Naive thymus-derived CD4-positive, alpha-beta T cell (primary cell): Measurements from ENCODE around the gene IL1RN. TPM values are rescaled to one million over a fixed set of nuclear protein-coding genes. Genes with fewer than 3 reads are reported as not detected.

ENCODE experiments used
- ATAC-seq: fragments of 150-1000 bp; cut with Tn5 transposase; 2 replicates; pipeline ENCODE4 v1.10.0; 2021; ENCODE audit warnings: mild to moderate bottlenecking, moderate library complexity
- CTCF ChIA-PET: fragments of 350-600 bp; sonication (Branson Sonifier 250); formaldehyde crosslinking; loops from one replicate; lab custom pipeline; 2021; ENCODE audit warnings: antibody characterized with exemption; lab: Charles Lee
- POLR2A ChIA-PET: fragments of 350-600 bp; sonication (Branson Sonifier 250); formaldehyde crosslinking; loops from one replicate; lab custom pipeline; 2021; ENCODE audit warnings: antibody characterized with exemption, inconsistent platforms; lab: Charles Lee
- DNase-seq, 9 donors: peaks; one replicate each; pipeline versions ENCODE4 v3.0.0 to v3.0.0-alpha.2; 2020 to 2022; ENCODE audit warnings: mixed read lengths in 1 of 9
- H3K27ac ChIP-seq: one replicate; pipeline ENCODE4 v1.7.0; 2013; ENCODE audit warnings: mild to moderate bottlenecking, low read depth, low read length, moderate library complexity
- H3K27me3 ChIP-seq, 2 donors: one replicate each; pipeline ENCODE4 v1.7.0; 2013; ENCODE audit warnings: low read length in 2 of 2, mild to moderate bottlenecking in 2 of 2, moderate library complexity in 2 of 2; ENCODE audit not compliant: control insufficient read depth in 2 of 2, insufficient read depth in 2 of 2
- H3K36me3 ChIP-seq, 3 experiments: 1 replicate in 2 of 3; 2 replicates in 1 of 3; pipeline ENCODE4 v1.7.0; 2013; ENCODE audit warnings: low read length in 3 of 3, mild to moderate bottlenecking in 3 of 3, moderate library complexity in 1 of 3; ENCODE audit not compliant: insufficient read depth in 3 of 3, control insufficient read depth in 2 of 3
- H3K4me1 ChIP-seq, 2 donors: one replicate each; pipeline ENCODE4 v1.7.0; 2013; ENCODE audit warnings: low read length in 2 of 2, mild to moderate bottlenecking in 2 of 2, moderate library complexity in 1 of 2; ENCODE audit not compliant: control insufficient read depth in 2 of 2, insufficient read depth in 2 of 2
- H3K4me3 ChIP-seq: 2 replicates; pipeline ENCODE4 v1.7.0; 2013; ENCODE audit warnings: mild to moderate bottlenecking, low read length
- H3K9me3 ChIP-seq, 3 experiments: 1 replicate in 2 of 3; 2 replicates in 1 of 3; pipeline ENCODE4 v1.7.0; 2013; ENCODE audit warnings: low read length in 3 of 3; ENCODE audit not compliant: control insufficient read depth in 2 of 3
- H3K27ac Mint-ChIP-seq, 9 donors: one replicate each; pipeline ENCODE4 v1.8.0; 2020 to 2022; ENCODE audit warnings: mixed read lengths in 9 of 9, mild to moderate bottlenecking in 8 of 9, moderate library complexity in 5 of 9, inconsistent platforms in 2 of 9
- H3K27me3 Mint-ChIP-seq, 5 donors: one replicate each; pipeline ENCODE4 v1.8.0; 2021 to 2022; ENCODE audit warnings: mixed read lengths in 5 of 5, mild to moderate bottlenecking in 1 of 5
- H3K36me3 Mint-ChIP-seq, 5 donors: one replicate each; pipeline ENCODE4 v1.8.0; 2020 to 2022; ENCODE audit warnings: mixed read lengths in 5 of 5, mild to moderate bottlenecking in 3 of 5, inconsistent platforms in 1 of 5
- H3K4me1 Mint-ChIP-seq, 7 donors: one replicate each; pipeline ENCODE4 v1.8.0; 2020 to 2022; ENCODE audit warnings: mixed read lengths in 7 of 7, mild to moderate bottlenecking in 3 of 7, inconsistent platforms in 1 of 7
- H3K4me3 Mint-ChIP-seq, 10 donors: one replicate each; pipeline ENCODE4 v1.8.0; 2020 to 2022; ENCODE audit warnings: mild to moderate bottlenecking in 10 of 10, mixed read lengths in 10 of 10, moderate library complexity in 6 of 10, inconsistent platforms in 2 of 10
- H3K9me3 Mint-ChIP-seq, 11 donors: one replicate each; pipeline ENCODE4 v1.8.0; 2020 to 2022; ENCODE audit warnings: mixed read lengths in 11 of 11, mild to moderate bottlenecking in 4 of 11, inconsistent platforms in 1 of 11, moderate library complexity in 1 of 11
- intact Hi-C, 2 donors: fragments of 100-400 bp; cut with micrococcal nuclease; formaldehyde crosslinking; loops; one replicate each; pipeline ENCODE4 v1.15.1; 2023
- polyA plus RNA-seq, 2 donors: library from polyadenylated mRNA; unstranded; fragments of 300-500 nt; fragmentation: Illumina TruSeq; gene quantifications; one replicate each; pipeline ENCODE4 v1.2.3, GENCODE V29; 2021
- total RNA-seq, 6 experiments: library from RNA in 5 of 6; stranded (reverse) in 5 of 6; gene quantifications; 1 replicate in 5 of 6; 2 replicates in 1 of 6; pipeline ENCODE4 v1.2.3 and lab custom pipeline; 2021 to 2026

IL1RN gene
- total and polyA plus RNA-seq, 7 experiments from 2014 or later = 1.7 to 14.3 (median 2.3) TPM; not detected in 2

- no peaks in the 10 kb centered on the region for H3K36me3 ChIP-seq
- ChIA-PET POLR2A (no interaction called here), CTCF (interaction anchor here (1.1 kb wide), 1 partner anchor 10 kb away, joined by 3 read pairs; no protein-coding TSS in a partner anchor)
- intact Hi-C loops = no loop called here
- H3K4me1 Mint-ChIP-seq = peaks cover 0 to 13% (median 0%) of the 10 kb centered on the region in 7 donors
- no peak for ATAC-seq
- H3K27me3 ChIP-seq = no peaks in the 10 kb centered on the region
- no peak overlapping the region for H3K4me3 ChIP-seq
- DNase-seq = no peak
- H3K27ac Mint-ChIP-seq = peak overlapping the region in 1 of 9 donors; percentile 17
- no peaks in the 10 kb centered on the region for H3K36me3 Mint-ChIP-seq
- no peak overlapping the region for H3K4me3 Mint-ChIP-seq
- no peaks in the 10 kb centered on the region for H3K27me3 Mint-ChIP-seq
- peaks cover 0 to 2% (median 0%) of the 10 kb centered on the region in 11 donors for H3K9me3 Mint-ChIP-seq
- no peak overlapping the region for H3K27ac ChIP-seq
- no peaks in the 10 kb centered on the region for H3K9me3 ChIP-seq
- no peaks in the 10 kb centered on the region for H3K4me1 ChIP-seq
These were observed 4.2 kb downstream of the IL1RN start for GRCh38 chr2:113131352-113132185.

GRCh38 chr2:113132414-113133021 lies 5.1 kb downstream of the IL1RN start:
- ATAC-seq = no peak
- no peak overlapping the region for H3K27ac Mint-ChIP-seq
- peaks cover 5 to 19% (median 6%) of the 10 kb centered on the region in 7 donors for H3K4me1 Mint-ChIP-seq
- intact Hi-C loops = no loop called here
- no peaks in the 10 kb centered on the region for H3K27me3 ChIP-seq
- ChIA-PET CTCF (interaction anchor here (1.4 kb wide), 1 partner anchor 66 kb away, joined by 8 read pairs; no protein-coding TSS in a partner anchor), POLR2A (interaction anchor here (0.6 kb wide), 1 partner anchor 153 kb away, joined by 4 read pairs; no protein-coding TSS in a partner anchor)
- no peak overlapping the region for H3K27ac ChIP-seq
- no peaks in the 10 kb centered on the region for H3K27me3 Mint-ChIP-seq
- no peaks in the 10 kb centered on the region for H3K4me1 ChIP-seq
- DNase-seq = no peak
- no peak overlapping the region for H3K4me3 ChIP-seq
- H3K9me3 ChIP-seq = no peaks in the 10 kb centered on the region
- no peaks in the 10 kb centered on the region for H3K36me3 ChIP-seq
- H3K9me3 Mint-ChIP-seq = peaks cover 0 to 2% (median 0%) of the 10 kb centered on the region in 11 donors
- H3K4me3 Mint-ChIP-seq = no peak overlapping the region
- no peaks in the 10 kb centered on the region for H3K36me3 Mint-ChIP-seq

- Histone ChIP-seq H3K36me3 (no peaks in the 10 kb centered on the region), H3K4me3 (no peak overlapping the region), H3K27ac (no peak overlapping the region), H3K27me3 (no peaks in the 10 kb centered on the region), H3K4me1 (peaks cover 0 to 5% of the 10 kb centered on the region in 2 donors), H3K9me3 (no peaks in the 10 kb centered on the region)
- ATAC-seq (no peak), DNase-seq (no peak)
- H3K4me1 Mint-ChIP-seq = peaks cover 13 to 33% (median 17%) of the 10 kb centered on the region in 7 donors
- peaks cover 0 to 2% (median 0%) of the 10 kb centered on the region in 11 donors for H3K9me3 Mint-ChIP-seq
- no peak overlapping the region for H3K4me3 Mint-ChIP-seq
- peak overlapping the region in 2 of 9 donors; percentile 6 to 29 for H3K27ac Mint-ChIP-seq
- intact Hi-C loops = no loop called here
- CTCF ChIA-PET = interaction anchor here (0.9 to 12.3 kb wide), 6 partner anchors 23 to 65 kb away, joined by 4 to 356 read pairs (median 57); partner anchors contain the start of gene PSD4
- no peaks in the 10 kb centered on the region for H3K27me3 Mint-ChIP-seq
- POLR2A ChIA-PET = interaction anchor here (1.0 to 1.4 kb wide), 2 partner anchors 63 to 68 kb away, joined by 3 read pairs; no protein-coding TSS in a partner anchor
- H3K36me3 Mint-ChIP-seq = no peaks in the 10 kb centered on the region
These were observed 6.6 kb downstream of the IL1RN start for GRCh38 chr2:113133704-113134598.

DNA sequence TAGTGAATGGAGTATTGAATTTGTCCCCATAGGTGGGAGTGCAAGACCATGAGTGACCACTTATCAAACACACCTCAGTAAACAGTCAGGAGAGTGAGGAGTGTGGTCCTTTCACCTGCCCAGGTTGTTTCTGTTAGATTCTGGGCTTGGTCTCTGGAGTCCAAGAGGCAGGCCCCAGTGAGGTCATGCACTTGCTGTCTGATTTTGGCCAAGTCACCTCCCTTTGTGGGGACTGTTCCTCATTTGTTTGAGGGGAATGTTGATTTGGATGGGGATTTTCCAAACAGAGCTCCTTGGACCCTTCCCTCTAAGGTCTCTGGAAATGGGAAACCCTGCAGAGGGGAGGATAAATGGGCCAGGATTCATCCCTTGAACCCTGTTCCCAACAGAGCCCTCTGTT lies 7.3 kb downstream of the IL1RN start:
- Mint-ChIP-seq H3K4me3 (no peak overlapping the region), H3K9me3 (peaks cover 0 to 2% (median 0%) of the 10 kb centered on the region in 11 donors), H3K27me3 (no peaks in the 10 kb centered on the region), H3K27ac (no peak overlapping the region), H3K36me3 (no peaks in the 10 kb centered on the region), H3K4me1 (peaks cover 19 to 38% (median 24%) of the 10 kb centered on the region in 7 donors)
- no peak for ATAC-seq
- no peaks in the 10 kb centered on the region for H3K36me3 ChIP-seq
- intact Hi-C loops = loop anchor here (5.0 kb wide), 2 partner anchors 113 to 258 kb away; no protein-coding TSS in a partner anchor
- no peak overlapping the region for H3K4me3 ChIP-seq
- ChIA-PET CTCF (interaction anchor here (0.6 to 12.3 kb wide), 6 partner anchors 22 to 149 kb away, joined by 4 to 356 read pairs (median 57); partner anchors contain the start of gene PSD4), POLR2A (interaction anchor here (1.0 to 1.4 kb wide), 2 partner anchors 62 to 67 kb away, joined by 3 read pairs; no protein-coding TSS in a partner anchor)
- H3K4me1 ChIP-seq = peaks cover 0 to 8% of the 10 kb centered on the region in 2 donors
- no peaks in the 10 kb centered on the region for H3K27me3 ChIP-seq
- no peak overlapping the region for H3K27ac ChIP-seq
- no peak for DNase-seq
- no peaks in the 10 kb centered on the region for H3K9me3 ChIP-seq

GRCh38 chr2:113135317-113135716 lies 7.9 kb downstream of the IL1RN start:
- Histone ChIP-seq H3K27ac (no peak overlapping the region), H3K9me3 (no peaks in the 10 kb centered on the region), H3K27me3 (no peaks in the 10 kb centered on the region), H3K4me3 (no peak overlapping the region), H3K36me3 (no peaks in the 10 kb centered on the region), H3K4me1 (peaks cover 0 to 8% of the 10 kb centered on the region in 2 donors)
- Mint-ChIP-seq H3K4me3 (no peak overlapping the region), H3K27ac (no peak overlapping the region), H3K4me1 (peaks cover 19 to 38% (median 24%) of the 10 kb centered on the region in 7 donors), H3K36me3 (no peaks in the 10 kb centered on the region), H3K9me3 (peaks cover 0 to 2% (median 0%) of the 10 kb centered on the region in 11 donors), H3K27me3 (no peaks in the 10 kb centered on the region)
- ATAC-seq (no peak), DNase-seq (no peak)
- intact Hi-C loops = loop anchor here (5.0 kb wide), 2 partner anchors 112 to 257 kb away; no protein-coding TSS in a partner anchor
- POLR2A ChIA-PET = interaction anchor here (1.0 to 1.4 kb wide), 2 partner anchors 61 to 66 kb away, joined by 3 read pairs; no protein-coding TSS in a partner anchor
- CTCF ChIA-PET = interaction anchor here (0.6 to 12.3 kb wide), 7 partner anchors 21 to 235 kb away, joined by 4 to 356 read pairs (median 34); partner anchors contain the start of gene PSD4
